ENCODE measurements around the gene NOG. TPM values are rescaled to one million over a fixed set of nuclear protein-coding genes. Genes with fewer than 3 reads are reported as not detected.

The NOG gene
- total RNA-seq, 5 donors from 2014 or later (not counting 1 experiment from before 2014, with no cell fraction given): 9.2 to 82.3 (median 64.6) TPM

DNA sequence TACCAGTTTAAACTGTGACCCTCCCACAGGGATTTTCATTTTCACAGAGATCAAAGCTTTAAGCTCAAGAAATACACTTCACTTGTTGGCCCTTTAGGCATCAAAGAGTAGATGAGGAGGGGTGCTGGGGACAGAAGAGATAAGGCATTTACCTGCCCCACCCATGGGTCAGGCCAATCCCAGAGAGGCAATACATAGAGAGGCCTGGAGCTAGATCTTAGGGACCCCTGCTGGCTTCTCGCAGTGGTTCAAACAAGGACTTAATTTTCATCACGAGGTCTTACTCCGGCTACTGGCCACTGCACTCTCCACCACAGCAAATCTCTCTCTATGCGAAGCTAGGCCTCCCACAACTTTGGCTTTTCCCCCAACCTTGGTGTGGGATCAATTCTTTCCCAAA is 46.6 kb downstream of the NOG start:
- H3K27me3 ChIP-seq (replicated peaks in 1 of 2; ENCODE audit: control insufficient read depth in 2 of 2, extremely low read depth in 1 of 2, insufficient read depth in 2 of 2, low read length in 1 of 2): peaks cover 0 to 8% of the 10 kb centered on the region in 2 experiments
- CTCF ChIA-PET: no interaction called here
- peaks cover 3 to 6% of the 10 kb centered on the region in 2 experiments for H3K4me1 ChIP-seq (ENCODE audit: control insufficient read depth in 1 of 2, extremely low read depth in 1 of 2, insufficient read depth in 2 of 2, low read length in 2 of 2)
- no peak overlapping the region for H3K4me3 ChIP-seq (ENCODE audit: control insufficient read depth in 1 of 2, extremely low read depth in 1 of 2, low read length in 1 of 2)
- Mint-ChIP-seq H3K9me3 (no peaks in the 10 kb centered on the region), H3K27ac (no peak overlapping the region), H3K4me1 (peaks cover 2 to 14% (median 3%) of the 10 kb centered on the region in 3 donors), H3K36me3 (no peaks in the 10 kb centered on the region), H3K27me3 (peaks cover 0 to 7% of the 10 kb centered on the region in 2 donors), H3K4me3 (no peak overlapping the region)
- DNase-seq: no peak
- H3K36me3 ChIP-seq (ENCODE audit: control insufficient read depth in 2 of 2, extremely low read depth in 1 of 2, insufficient read depth in 1 of 2, low read length in 1 of 2): no peaks in the 10 kb centered on the region
- H3K27ac ChIP-seq (ENCODE audit: low read length): no peak overlapping the region
- H3K9me3 ChIP-seq: no peaks in the 10 kb centered on the region
- POLR2A ChIA-PET: no interaction called here
- no CpG with 5 or more reads among the region's 4 CpGs for WGBS (ENCODE audit: insufficient coverage)
- peak in 1 of 4 experiments; percentile 30 for ATAC-seq (replicated peaks in 1 of 4)

DNA sequence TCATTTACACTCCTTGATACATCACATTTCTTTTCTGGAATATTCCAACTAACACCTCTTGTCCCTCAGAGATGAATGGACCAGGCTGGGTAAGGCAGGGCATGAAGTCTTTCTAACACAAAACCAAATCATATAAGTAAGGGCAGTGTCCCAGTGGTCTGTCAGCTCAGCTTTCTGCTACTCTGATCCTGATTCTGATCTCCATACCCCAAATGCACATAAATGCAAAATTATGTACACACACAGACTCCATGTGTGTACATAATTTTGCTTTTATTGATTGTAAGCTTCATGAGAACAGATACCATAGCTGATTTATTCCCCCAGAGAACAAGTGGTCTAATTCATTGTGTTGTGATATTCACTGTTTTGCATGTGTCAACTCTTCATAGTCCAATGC is 47.9 kb downstream of the NOG start:
- peaks cover 0 to 13% of the 10 kb centered on the region in 2 donors for H3K27me3 Mint-ChIP-seq
- ATAC-seq (replicated peaks in 1 of 4) (no peak), DNase-seq (no peak)
- peaks cover 2 to 20% (median 3%) of the 10 kb centered on the region in 3 donors for H3K4me1 Mint-ChIP-seq
- no peaks in the 10 kb centered on the region for H3K36me3 Mint-ChIP-seq
- no peak overlapping the region for H3K4me3 ChIP-seq (ENCODE audit: control insufficient read depth in 1 of 2, extremely low read depth in 1 of 2, low read length in 1 of 2)
- H3K4me3 Mint-ChIP-seq: no peak overlapping the region
- peaks cover 0 to 5% of the 10 kb centered on the region in 2 experiments for H3K27me3 ChIP-seq (replicated peaks in 1 of 2; ENCODE audit: control insufficient read depth in 2 of 2, extremely low read depth in 1 of 2, insufficient read depth in 2 of 2, low read length in 1 of 2)
- no peaks in the 10 kb centered on the region for H3K36me3 ChIP-seq (ENCODE audit: control insufficient read depth in 2 of 2, extremely low read depth in 1 of 2, insufficient read depth in 1 of 2, low read length in 1 of 2)
- POLR2A ChIA-PET: no interaction called here
- no peaks in the 10 kb centered on the region for H3K9me3 Mint-ChIP-seq
- CTCF ChIA-PET: interaction anchor here in 1 of 2 donors (0.8 kb wide), 1 partner anchor 13 kb away, joined by 3 read pairs; no protein-coding TSS in a partner anchor
- no peak overlapping the region for H3K27ac Mint-ChIP-seq
- H3K27ac ChIP-seq (ENCODE audit: low read length): no peak overlapping the region
- peaks cover 3 to 6% of the 10 kb centered on the region in 2 experiments for H3K4me1 ChIP-seq (ENCODE audit: control insufficient read depth in 1 of 2, extremely low read depth in 1 of 2, insufficient read depth in 2 of 2, low read length in 2 of 2)
- no peaks in the 10 kb centered on the region for H3K9me3 ChIP-seq

- Mint-ChIP-seq H3K27ac (no peak overlapping the region), H3K27me3 (peaks cover 0 to 13% of the 10 kb centered on the region in 2 donors), H3K4me1 (peaks cover 2 to 20% (median 3%) of the 10 kb centered on the region in 3 donors), H3K36me3 (no peaks in the 10 kb centered on the region), H3K4me3 (no peak overlapping the region), H3K9me3 (no peaks in the 10 kb centered on the region)
- DNase-seq (no peak), ATAC-seq (replicated peaks in 1 of 4) (no peak)
- peaks cover 0 to 5% of the 10 kb centered on the region in 2 experiments for H3K27me3 ChIP-seq (replicated peaks in 1 of 2; ENCODE audit: control insufficient read depth in 2 of 2, extremely low read depth in 1 of 2, insufficient read depth in 2 of 2, low read length in 1 of 2)
- CTCF ChIA-PET: interaction anchor here in 1 of 2 donors (0.8 kb wide), 1 partner anchor 13 kb away, joined by 3 read pairs; no protein-coding TSS in a partner anchor
- POLR2A ChIA-PET: no interaction called here
- no peak overlapping the region for H3K4me3 ChIP-seq (ENCODE audit: control insufficient read depth in 1 of 2, extremely low read depth in 1 of 2, low read length in 1 of 2)
- H3K4me1 ChIP-seq (ENCODE audit: control insufficient read depth in 1 of 2, extremely low read depth in 1 of 2, insufficient read depth in 2 of 2, low read length in 2 of 2): peaks cover 3 to 6% of the 10 kb centered on the region in 2 experiments
- no peaks in the 10 kb centered on the region for H3K9me3 ChIP-seq
- 67% methylated on average over 1 of the region's 2 CpGs for WGBS (ENCODE audit: insufficient coverage)
- no peaks in the 10 kb centered on the region for H3K36me3 ChIP-seq (ENCODE audit: control insufficient read depth in 2 of 2, extremely low read depth in 1 of 2, insufficient read depth in 1 of 2, low read length in 1 of 2)
- H3K27ac ChIP-seq (ENCODE audit: low read length): no peak overlapping the region
Observed at GRCh38 chr17:56641894-56642293, 48.4 kb downstream of the NOG start.

- Mint-ChIP-seq H3K9me3 (no peaks in the 10 kb centered on the region), H3K4me3 (no peak overlapping the region), H3K27ac (no peak overlapping the region), H3K27me3 (peaks cover 0 to 13% of the 10 kb centered on the region in 2 donors), H3K4me1 (peaks cover 2 to 20% (median 3%) of the 10 kb centered on the region in 3 donors), H3K36me3 (no peaks in the 10 kb centered on the region)
- WGBS (ENCODE audit: insufficient coverage): no CpG with 5 or more reads among the region's 3 CpGs
- ATAC-seq (replicated peaks in 1 of 4) (no peak), DNase-seq (no peak)
- peaks cover 3 to 6% of the 10 kb centered on the region in 2 experiments for H3K4me1 ChIP-seq (ENCODE audit: control insufficient read depth in 1 of 2, extremely low read depth in 1 of 2, insufficient read depth in 2 of 2, low read length in 2 of 2)
- H3K9me3 ChIP-seq: no peaks in the 10 kb centered on the region
- CTCF ChIA-PET: interaction anchor here in 1 of 2 donors (0.8 kb wide), 1 partner anchor 12 kb away, joined by 3 read pairs; no protein-coding TSS in a partner anchor
- H3K27me3 ChIP-seq (replicated peaks in 1 of 2; ENCODE audit: control insufficient read depth in 2 of 2, extremely low read depth in 1 of 2, insufficient read depth in 2 of 2, low read length in 1 of 2): peaks cover 0 to 5% of the 10 kb centered on the region in 2 experiments
- H3K27ac ChIP-seq (ENCODE audit: low read length): no peak overlapping the region
- POLR2A ChIA-PET: no interaction called here
- no peaks in the 10 kb centered on the region for H3K36me3 ChIP-seq (ENCODE audit: control insufficient read depth in 2 of 2, extremely low read depth in 1 of 2, insufficient read depth in 1 of 2, low read length in 1 of 2)
- H3K4me3 ChIP-seq (ENCODE audit: control insufficient read depth in 1 of 2, extremely low read depth in 1 of 2, low read length in 1 of 2): no peak overlapping the region
Observed at GRCh38 chr17:56642424-56642823, 48.9 kb downstream of the NOG start.

Other genes with a start within 250 kb of the NOG start
- 1 to 10 TPM; 4.8 to 9.6 (median 8.4) TPM for gene C17orf67, start 240.2 kb downstream of the NOG start, total RNA-seq
- 10 to 100 TPM; 31.6 to 39.2 (median 36.8) TPM for gene DGKE, start 240.5 kb downstream of the NOG start, total RNA-seq

Data from T-cell (primary cell).